Occipital lobe (tissue), 2 donors: ENCODE data around the gene CELA2A. TPM values are rescaled to one million over a fixed set of nuclear protein-coding genes. Genes with fewer than 3 reads are reported as not detected.
"Not testable (repeated sequence)": the region's sequence is repeated elsewhere in the genome, so short reads cannot be mapped to it uniquely, and the experiment has no call there.

Experiments
- DNase-seq: peaks from one replicate; lab custom pipeline; 2025; lab: John Stamatoyannopoulos, UW
- total RNA-seq: library from RNA; depleted of rRNA; stranded (reverse); fragments of >200 nt; gene quantifications from one replicate; pipeline ENCODE4 v1.2.3, GENCODE V29; 2014

Gene CELA2A
- total RNA-seq, 1 donor from 2014 or later, result not detected

DNA sequence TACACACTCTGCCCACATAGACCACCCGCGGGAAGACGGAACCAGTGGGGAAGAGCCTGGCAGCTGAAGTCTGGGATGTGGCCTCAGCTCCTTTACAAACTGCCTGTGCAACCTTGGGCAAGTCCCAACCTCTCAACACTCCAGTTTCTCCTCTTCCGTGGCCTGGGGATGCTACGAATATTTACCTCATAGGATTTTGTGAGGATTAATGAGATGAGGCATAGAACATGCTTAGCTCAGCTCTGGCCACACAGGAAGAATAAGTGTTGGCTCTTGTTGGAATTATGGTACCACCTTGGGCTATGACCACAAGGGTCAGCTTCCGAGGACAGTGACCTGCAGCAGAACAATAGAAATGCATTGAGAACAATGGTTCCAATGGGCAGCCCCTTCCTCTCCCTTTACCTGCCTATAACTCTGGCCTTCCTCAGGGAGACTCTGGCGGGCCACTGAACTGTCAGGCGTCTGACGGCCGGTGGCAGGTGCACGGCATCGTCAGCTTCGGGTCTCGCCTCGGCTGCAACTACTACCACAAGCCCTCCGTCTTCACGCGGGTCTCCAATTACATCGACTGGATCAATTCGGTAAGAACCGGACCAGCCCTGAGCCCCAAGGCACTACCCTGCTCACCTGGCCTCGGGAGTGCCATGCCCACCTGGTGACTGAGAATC is 10.6 kb downstream of the CELA2A start:
- DNase-seq, result not testable (repeated sequence)

DNA sequence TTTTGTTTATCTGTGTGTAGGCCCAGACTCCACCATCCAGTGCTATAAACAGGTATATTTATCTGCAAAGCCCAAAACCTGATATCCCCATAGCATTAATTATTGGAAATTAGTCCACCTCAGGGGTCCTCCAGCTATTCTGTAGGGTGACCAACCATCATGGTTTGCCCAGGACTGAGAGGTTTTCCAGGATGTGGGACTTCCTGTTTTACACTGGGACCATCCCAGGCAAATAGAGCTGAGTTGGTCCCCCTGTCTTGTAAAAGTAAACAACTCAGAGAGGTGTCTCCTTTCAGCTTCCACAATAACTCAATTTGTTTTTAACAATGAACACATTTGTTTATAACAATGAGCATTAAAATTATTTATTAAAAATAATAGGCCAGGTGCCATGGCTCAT is 11.6 kb downstream of the CELA2A start:
- no peak for DNase-seq

DNA sequence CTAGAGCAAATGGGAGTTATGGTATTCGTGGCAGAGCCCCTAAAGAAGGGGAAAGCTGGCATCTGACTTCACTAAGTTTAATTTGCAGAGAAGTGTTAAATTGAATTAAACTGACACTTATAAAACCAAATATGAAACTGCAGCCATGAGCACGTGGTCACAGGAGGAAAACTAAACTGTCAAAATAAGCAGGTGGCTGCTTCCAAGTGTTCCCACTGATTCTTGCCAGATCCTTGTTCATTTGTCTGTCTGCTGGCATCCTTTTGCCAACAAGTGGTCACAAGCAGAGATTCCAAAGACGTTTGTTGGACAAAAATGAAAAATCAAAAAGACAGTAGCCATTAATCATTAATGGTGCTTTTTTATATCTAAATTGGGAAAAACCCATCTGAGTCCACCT is 12.8 kb downstream of the CELA2A start:
- no peak for DNase-seq

DNA sequence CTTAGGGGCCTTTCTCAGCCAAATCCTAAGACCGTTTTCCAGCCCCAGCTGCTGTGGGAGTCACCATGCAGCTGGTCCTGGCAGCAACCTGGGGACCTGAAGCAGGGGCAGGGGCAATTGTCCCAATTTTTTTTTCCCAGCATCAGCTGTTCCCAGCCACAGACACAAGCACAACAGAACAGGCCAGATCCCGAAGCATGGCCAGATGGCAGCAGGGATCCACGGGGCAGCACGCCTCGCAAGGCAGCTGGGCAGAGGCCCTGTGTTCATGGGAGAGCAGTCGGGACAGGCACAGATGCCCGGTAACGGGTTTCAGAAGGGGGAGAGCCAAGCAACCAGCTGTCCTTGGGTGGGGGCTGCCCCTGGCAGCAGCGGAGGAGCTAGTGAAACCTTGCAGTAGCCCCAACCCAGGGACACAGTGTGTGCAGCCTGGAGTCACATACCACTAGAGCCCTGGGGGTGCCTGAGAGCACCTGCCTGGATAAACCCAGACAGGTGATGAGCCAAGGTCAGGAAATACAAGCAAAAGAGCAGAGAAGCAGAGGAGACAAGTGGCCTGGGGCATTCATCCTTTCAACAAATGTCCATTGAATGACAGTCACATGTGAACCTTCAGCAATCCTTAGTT is 13.4 kb downstream of the CELA2A start:
- not testable (repeated sequence) for DNase-seq

DNA sequence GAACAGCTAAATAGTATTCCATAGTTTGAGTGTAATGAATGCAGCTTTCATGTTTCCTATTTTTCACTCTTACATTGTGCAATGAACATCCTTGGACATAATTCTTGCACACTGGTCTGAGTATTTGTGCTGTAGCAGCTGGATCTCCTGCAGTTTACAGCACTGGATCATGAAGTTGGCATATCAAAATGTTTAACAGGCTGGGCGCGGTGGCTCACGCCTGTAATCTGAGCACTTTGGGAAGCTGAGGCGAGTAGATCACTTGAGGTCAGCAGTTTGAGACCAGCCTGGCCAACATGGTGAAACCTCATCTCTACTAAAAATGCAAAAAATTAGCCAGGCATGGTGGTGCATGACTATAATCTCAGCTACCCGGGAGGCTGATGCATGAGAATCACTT is 14.5 kb downstream of the CELA2A start:
- not testable (repeated sequence) for DNase-seq

DNA sequence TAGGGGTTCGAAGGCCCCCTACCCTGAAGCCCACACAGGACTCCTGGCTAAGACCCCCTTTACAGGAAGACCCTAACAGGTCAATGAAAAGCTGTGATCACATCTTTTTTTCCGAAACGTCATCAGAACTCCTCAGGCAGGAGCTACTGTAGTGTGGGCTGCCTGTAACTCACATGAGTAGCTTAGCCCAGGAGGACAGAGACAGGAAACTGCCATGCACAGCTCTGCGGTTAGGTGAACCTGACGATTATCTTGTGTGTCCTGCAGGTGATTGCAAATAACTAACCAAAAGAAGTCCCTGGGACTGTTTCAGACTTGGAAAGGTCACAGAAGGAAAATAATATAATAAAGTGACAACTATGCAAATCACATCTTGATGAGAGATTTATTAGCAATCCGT is 15.2 kb downstream of the CELA2A start:
- DNase-seq, result not testable (repeated sequence)

DNA sequence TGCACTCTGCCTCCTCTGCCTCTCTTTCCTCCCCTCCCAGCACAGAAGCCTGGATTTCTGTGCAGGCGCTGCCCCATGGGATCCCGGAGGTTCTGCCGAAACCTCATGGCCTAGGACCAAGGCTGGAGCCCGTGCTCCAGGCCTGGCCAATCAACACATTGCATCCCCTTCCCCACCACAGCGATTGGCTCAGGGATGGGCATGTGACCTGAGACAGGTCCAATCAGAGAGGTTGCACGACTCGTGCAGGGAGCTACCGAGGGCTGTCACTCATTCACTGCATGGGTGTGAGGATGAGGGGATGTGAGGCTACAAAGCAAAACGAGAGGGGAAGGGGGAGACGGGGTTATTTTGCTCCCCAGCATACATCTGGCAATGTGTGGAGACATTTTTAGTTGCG is 16.1 kb downstream of the CELA2A start:
- DNase-seq, result no peak

DNA sequence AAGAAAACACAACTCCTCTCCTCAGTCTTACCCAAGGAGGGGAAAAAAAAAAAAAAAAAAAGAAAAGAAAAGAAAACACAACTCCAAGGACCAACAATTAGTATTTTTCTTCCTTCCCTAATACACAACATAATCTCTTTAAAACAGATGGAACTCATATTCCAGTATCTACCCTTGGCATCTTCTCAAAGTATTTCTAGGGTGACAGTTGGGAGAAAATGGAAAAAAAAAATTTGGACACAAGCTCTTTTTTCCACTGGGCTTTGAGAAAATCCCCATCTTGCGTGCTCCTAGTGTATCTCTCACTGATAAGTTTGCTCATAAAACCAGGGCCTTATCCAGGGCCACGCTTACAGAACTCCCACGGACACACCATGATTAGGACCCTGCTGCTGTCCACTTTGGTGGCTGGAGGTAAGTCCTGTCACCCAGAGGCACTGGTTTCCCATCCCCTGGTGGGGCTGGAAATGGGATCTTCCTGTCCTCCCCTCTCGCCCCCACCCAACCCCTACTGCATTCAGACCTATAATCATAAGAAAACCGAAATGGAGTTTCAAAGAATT is 19.3 kb downstream of the CELA2A start, which contains the start of gene CELA2B:
Gene CELA2B, plus strand, starts transcription at position 353 of the 563 bp plus-strand sequence. Its CDS starts 22 bp downstream, at position 375.
- no peak for DNase-seq

DNA sequence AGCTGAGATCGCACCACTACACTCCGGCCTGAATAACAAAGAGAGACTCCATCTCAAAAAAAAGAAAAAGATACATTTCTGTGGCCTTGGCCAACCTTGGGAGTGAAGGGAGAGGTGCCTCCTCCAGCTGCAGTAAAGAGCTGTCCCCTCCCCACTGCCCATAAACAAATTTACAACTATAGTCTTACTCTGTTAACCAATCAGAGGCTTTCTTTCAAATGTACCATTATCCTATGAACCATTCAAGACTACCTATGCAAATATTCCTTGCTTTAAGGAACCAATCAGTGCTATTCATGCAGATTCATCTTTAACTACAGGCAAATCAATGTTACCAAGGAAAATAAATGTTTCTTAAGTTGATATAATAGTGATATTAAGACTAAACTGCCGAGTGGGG is 20.4 kb downstream of the CELA2A start:
- DNase-seq, result no peak

DNA sequence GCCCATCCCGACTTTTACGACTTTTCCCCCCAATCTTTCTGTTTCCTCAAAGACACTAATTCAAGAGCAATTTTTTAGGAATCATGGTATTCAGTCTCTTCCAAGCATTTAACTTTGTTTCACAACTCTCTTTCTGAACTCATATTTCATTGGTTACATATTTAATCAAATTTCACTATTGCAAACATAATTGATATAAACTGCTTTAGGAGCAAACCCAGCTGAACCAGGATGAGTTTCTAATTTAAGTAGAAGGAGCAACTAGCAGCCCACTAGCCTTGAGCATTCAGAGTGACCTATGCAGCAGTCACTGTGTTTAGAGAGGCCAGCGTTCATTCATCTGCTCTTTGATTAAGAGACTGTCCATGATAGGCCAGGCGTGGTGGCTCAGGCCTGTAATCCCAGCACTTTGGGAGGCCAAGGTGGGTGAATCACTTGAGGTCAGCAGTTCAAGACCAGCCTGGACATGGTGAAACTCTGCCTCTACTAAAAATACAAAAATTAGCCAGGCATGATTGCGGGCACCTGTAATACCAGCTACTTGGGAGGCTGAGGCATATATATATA is 21.2 kb downstream of the CELA2A start:
- DNase-seq, result no peak

DNA sequence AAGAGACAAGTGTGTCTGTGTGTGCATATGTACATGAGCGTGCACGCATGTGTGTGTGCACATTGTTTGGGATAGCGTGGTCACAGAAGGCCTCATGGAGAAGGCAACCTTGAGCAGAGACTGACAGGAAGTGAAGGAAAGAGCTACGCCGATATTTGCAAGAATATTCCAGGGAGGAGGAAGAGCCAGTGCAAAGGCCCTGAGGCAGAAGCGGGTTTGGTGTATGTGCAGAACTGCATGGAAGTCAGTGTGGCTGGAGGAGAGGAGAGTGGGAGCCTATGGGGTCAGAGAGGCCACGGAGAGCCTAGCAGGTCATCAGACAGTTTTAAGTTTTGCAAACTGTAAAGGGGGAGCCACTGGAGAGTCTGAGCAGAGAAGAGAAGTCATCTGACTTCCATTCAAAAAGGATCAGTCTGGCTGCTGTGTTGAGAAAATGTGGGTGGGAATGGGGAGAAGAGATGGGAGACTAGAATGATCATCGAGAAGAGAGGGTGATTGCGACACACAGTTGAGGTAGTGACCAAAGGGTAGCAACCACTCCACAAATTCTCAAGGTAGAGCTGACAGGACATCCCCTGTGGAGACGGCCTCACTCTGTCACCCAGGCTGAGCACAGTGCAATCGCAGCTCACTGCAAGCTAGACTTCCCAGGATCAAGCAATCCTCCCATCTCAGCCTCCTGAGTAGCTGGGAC is 23.3 kb downstream of the CELA2A start:
- no peak for DNase-seq

DNA sequence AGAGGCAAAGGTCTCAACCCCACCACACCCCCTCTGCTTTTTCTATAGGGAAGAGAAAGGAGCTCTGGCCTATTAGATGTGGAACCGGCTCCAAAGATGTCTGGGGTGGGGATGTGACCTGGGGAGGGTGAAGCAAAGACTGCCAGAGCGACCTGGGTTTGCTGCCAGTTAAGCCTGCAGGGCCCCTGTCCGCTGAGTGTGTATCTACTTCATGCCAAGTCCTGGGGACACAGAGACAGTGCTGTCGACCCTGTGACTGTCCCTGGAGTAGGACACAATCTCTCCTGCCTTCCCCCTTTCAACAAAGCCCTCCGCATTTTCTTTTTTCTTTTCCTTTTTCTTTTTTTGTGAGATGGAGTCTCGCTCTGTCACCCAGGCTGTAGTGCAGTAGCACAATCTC is 25.9 kb downstream of the CELA2A start:
- DNase-seq, result not testable (repeated sequence)

DNA sequence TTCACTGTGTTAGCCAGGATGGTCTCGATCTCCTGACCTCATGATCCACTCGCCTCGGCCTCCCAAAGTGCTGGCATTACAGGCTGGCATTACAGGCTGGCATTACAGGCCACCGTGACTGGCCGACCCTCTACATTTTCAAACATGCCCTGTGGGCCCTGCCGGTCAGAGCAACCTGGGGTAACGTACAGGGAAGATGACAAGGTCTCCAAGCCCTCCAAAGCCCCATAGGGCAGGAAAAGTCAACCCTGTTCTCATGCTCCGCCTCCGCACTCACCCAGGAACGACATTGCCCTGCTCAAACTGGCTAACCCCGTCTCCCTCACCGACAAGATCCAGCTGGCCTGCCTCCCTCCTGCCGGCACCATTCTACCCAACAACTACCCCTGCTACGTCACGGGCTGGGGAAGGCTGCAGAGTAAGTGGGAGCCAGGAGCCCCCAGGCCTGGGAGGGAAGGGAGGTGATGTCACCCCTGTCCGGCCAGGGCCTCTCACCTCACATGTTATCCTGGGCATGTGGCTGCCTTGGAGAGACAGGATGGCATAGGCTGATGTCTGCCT is 26.5 kb downstream of the CELA2A start:
- not testable (repeated sequence) for DNase-seq

DNA sequence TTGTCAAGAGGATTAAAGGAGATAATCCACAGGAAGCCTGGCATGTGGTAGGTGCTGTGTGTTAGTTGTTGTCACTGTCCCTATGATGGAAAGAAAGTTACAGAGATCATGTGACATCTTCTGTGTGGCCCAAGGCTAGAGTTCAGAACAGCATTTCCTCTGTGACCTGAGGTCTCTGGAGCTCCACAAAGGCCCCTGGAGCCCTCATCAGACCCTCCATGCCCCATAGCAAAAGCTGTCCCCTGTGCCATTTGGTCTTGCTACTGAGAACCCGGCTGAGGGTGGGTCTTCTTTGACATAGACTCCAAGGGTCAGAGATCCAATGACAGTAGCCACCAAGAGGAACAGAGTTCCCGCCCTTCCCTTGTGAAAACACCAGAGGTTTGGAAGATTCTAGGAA is 27.4 kb downstream of the CELA2A start:
- DNase-seq, result no peak

DNA sequence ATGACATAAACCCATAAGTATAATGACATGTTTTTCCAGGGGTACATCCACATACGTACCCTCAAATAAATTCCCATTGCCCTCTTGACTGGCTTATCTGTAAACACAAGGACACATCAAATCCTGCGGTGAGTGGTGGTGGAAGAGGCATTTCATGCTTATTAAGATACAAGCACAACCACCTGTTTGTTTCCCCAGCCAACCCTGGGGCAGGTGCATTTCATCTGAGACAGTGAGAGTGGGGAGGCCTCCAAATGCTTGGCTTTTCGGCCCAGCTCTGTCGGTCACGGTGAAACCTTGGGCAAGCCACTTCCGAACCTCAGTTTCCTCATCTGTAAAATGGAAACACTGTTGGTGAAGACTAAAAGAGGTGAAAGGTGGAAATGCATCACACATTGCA is 27.9 kb downstream of the CELA2A start:
- not testable (repeated sequence) for DNase-seq

DNA sequence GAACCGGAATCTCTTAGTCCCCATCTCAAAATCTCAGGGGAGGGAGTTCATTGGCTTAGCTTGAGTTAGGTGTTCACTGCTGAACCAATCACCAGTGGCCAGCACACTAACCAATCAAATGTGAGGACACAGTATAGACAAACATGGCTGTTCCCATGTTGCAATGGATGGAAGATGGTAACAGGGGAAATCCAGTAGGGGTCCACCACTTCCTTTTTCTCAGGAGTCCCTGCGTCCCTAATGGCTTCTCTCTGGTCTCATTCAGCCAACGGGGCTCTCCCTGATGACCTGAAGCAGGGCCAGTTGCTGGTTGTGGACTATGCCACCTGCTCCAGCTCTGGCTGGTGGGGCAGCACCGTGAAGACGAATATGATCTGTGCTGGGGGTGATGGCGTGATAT is 29.1 kb downstream of the CELA2A start:
- DNase-seq, result no peak

DNA sequence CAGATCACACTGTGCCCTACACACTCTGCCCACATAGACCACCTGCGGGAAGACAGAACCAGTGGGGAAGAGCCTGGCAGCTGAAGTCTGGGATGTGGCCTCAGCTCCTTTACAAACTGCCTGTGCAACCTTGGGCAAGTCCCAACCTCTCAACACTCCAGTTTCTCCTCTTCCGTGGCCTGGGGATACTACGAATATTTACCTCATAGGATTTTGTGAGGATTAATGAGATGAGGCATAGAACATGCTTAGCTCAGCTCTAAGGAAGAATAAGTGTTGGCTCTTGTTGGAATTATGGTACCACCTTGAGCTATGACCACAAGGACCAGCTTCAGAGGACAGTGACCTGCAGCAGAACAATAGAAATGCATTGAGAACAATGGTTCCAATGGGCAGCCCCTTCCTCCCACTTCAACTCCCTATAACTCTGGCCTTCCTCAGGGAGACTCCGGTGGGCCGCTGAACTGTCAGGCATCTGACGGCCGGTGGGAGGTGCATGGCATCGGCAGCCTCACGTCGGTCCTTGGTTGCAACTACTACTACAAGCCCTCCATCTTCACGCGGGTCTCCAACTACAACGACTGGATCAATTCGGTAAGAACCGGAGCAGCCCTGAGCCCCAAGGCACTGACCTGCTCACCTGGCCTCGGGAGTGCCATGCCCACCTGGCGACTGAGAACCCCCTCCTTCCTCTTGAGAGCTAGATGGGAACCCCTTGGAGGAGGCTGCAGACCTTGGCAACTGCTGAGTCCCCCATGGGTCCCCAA is 30.5 kb downstream of the CELA2A start:
- DNase-seq, result not testable (repeated sequence)

DNA sequence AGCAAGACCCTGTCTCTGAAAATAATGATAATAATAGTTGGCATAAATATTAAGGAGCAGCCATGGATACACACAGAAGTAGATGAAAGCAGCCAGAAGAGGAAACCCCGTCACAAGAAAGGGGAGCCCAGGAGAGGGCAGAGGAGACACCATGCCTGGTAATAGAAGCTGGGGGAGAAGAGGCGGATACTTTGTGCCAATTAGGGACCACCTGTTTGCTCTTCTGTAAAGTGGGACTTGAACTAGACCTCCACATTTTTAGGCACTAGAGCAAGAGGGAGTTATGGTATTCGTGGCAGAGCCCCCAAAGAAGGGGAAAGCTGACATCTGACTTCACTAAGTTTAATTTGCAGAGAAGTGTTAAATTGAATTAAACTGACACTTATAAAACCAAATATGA is 31.8 kb downstream of the CELA2A start:
- no peak for DNase-seq

DNA sequence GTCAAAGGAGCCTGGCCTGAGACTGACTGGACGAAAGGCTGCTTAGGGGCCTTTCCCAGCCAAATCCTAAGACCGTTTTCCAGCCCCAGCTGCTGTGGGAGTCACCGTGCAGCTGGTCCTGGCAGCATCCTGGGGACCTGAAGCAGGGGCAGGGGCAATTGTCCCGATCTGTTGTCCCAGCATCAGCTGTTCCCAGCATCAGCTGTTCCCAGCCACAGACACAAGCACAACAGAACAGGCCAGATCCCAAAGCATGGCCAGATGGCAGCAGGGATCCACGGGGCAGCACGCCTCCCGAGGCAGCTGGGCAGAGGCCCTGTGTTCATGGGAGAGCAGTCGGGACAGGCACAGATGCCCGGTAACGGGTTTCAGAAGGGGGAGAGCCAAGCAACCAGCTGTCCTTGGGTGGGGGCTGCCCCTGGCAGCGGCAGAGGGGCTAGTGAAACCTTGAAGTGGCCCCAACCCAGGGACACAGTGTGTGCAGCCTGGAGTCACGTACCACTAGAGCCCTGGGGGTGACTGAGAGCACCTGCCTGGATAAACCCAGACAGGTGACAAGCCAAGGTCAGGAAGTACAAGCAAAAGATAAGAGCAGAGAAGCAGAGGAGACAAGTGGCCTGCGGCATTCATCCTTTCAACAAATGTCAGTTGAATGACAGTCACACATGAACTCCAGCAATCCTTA is 32.7 kb downstream of the CELA2A start:
- DNase-seq, result no peak

DNA sequence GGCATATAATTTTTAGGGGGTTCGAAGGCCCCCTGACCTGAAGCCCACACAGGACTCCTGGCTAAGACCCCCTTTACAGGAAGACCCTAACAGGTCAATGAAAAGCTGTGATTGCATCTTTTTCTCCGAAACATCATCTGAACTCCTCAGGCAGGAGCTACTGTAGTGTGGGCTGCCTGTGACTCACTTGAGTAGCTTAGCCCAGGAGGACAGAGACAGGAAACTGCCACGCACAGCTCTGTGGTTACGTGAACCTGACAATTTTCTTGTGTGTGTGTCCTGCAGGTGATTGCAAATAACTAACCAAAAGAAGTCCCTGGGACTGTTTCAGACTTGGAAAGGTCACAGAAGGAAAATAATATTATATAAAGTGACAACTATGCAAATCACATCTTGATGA is 34.5 kb downstream of the CELA2A start:
- DNase-seq, result not testable (repeated sequence)
